ENCODE results near the gene OAS3. TPM values are rescaled to one million over a fixed set of nuclear protein-coding genes. Genes with fewer than 3 reads are reported as not detected.

The OAS3 gene
- total RNA-seq, 1 experiment from 2014 or later, result 1.2 TPM

- Mint-ChIP-seq H3K27me3 (ENCODE audit: low read depth) (peaks cover 3% of the 10 kb centered on the region; the same call in 1 of the 2 replicates), H3K27ac (no peak overlapping the region), H3K9me3 (peaks cover 5% of the 10 kb centered on the region), H3K4me3 (no peak overlapping the region), H3K4me1 (no peaks in the 10 kb centered on the region), H3K36me3 (no peaks in the 10 kb centered on the region)
- DNase-seq (ENCODE audit: low spot score) (no peak), ATAC-seq (no peak)
- no peak for TF ChIP-seq PRRX2 (CRISPR knock-in tag; IDR thresholded peaks at IDR 0.05)
- CTCF ChIA-PET, result interaction anchor here (0.6 to 7.5 kb wide), 9 partner anchors 9 to 139 kb away, joined by 3 to 52 read pairs (median 5); no protein-coding TSS in a partner anchor
- POLR2A ChIA-PET, result no interaction called here
These were observed 67.5 kb downstream of the OAS3 start for GRCh38 chr12:113005762-113006161.

- H3K27me3 Mint-ChIP-seq (ENCODE audit: low read depth), result peaks cover 6% of the 10 kb centered on the region; the same call in 1 of the 2 replicates
- H3K4me1 Mint-ChIP-seq, result no peaks in the 10 kb centered on the region
- ChIA-PET CTCF (interaction anchor here (0.6 to 7.5 kb wide), 9 partner anchors 9 to 139 kb away, joined by 3 to 52 read pairs (median 5); no protein-coding TSS in a partner anchor), POLR2A (no interaction called here)
- no peak overlapping the region for H3K27ac Mint-ChIP-seq
- no peak overlapping the region for H3K4me3 Mint-ChIP-seq
- ATAC-seq (no peak), DNase-seq (ENCODE audit: low spot score) (no peak)
- no peaks in the 10 kb centered on the region for H3K36me3 Mint-ChIP-seq
- TF ChIP-seq MLX (CRISPR knock-in tag; IDR thresholded peaks at IDR 0.05) (no peak), E2F1 (CRISPR knock-in tag; IDR thresholded peaks at IDR 0.05) (no peak)
- H3K9me3 Mint-ChIP-seq, result peaks cover 9% of the 10 kb centered on the region
These were observed 67.9 kb downstream of the OAS3 start for GRCh38 chr12:113006206-113006605.

GRCh38 chr12:113006641-113007040 is 68.4 kb downstream of the OAS3 start:
- ATAC-seq (no peak), DNase-seq (ENCODE audit: low spot score) (no peak)
- POLR2A ChIA-PET, result no interaction called here
- H3K9me3 Mint-ChIP-seq, result peaks cover 12% of the 10 kb centered on the region
- CTCF ChIA-PET, result interaction anchor here (0.9 to 7.5 kb wide), 6 partner anchors 10 to 91 kb away, joined by 4 to 52 read pairs (median 6); no protein-coding TSS in a partner anchor
- H3K27me3 Mint-ChIP-seq (ENCODE audit: low read depth), result peaks cover 6% of the 10 kb centered on the region; the same call in 1 of the 2 replicates
- H3K36me3 Mint-ChIP-seq, result peaks cover 2% of the 10 kb centered on the region
- H3K4me1 Mint-ChIP-seq, result no peaks in the 10 kb centered on the region
- no peak overlapping the region for H3K27ac Mint-ChIP-seq
- H3K4me3 Mint-ChIP-seq, result no peak overlapping the region
- no peak for TF ChIP-seq NR1H2 (CRISPR knock-in tag; IDR thresholded peaks at IDR 0.05)
- no peak for TF ChIP-seq ZNF532 (CRISPR knock-in tag; IDR thresholded peaks at IDR 0.05; ENCODE audit: borderline replicate concordance)
- TF ChIP-seq MAX (CRISPR knock-in tag; IDR thresholded peaks at IDR 0.05), result no peak
- TF ChIP-seq FOXP4 (CRISPR knock-in tag; IDR thresholded peaks at IDR 0.05), result no peak
- TF ChIP-seq ZNF263 (CRISPR knock-in tag; IDR thresholded peaks at IDR 0.05; ENCODE audit: low read depth), result no peak
- no peak for TF ChIP-seq PREB (CRISPR knock-in tag; IDR thresholded peaks at IDR 0.05; ENCODE audit: borderline replicate concordance)
- no peak for TF ChIP-seq ARID4B (CRISPR knock-in tag; IDR thresholded peaks at IDR 0.05; ENCODE audit: borderline replicate concordance)
- no peak for TF ChIP-seq ZSCAN18 (CRISPR knock-in tag; IDR thresholded peaks at IDR 0.05)
- no peak for TF ChIP-seq ZNF219 (CRISPR knock-in tag; IDR thresholded peaks at IDR 0.05; ENCODE audit: borderline replicate concordance)
- no peak for TF ChIP-seq RORB (CRISPR knock-in tag; IDR thresholded peaks at IDR 0.05)
- no peak for TF ChIP-seq FOXJ3 (CRISPR knock-in tag; IDR thresholded peaks at IDR 0.05; ENCODE audit: borderline replicate concordance)
- TF ChIP-seq ZNF671 (CRISPR knock-in tag; IDR thresholded peaks at IDR 0.05), result no peak

Measured in WTC11 (cell line).